A673 (cell line): ENCODE results near the gene PDE10A. TPM values are rescaled to one million over a fixed set of nuclear protein-coding genes. Genes with fewer than 3 reads are reported as not detected.

Source experiments
- BruUV-seq: library from RNA; stranded (reverse); fragments of 400-500 nt; replicated peaks from 2 replicates; lab custom pipeline; 2021; lab: Mats Ljungman, UMichigan
- CTCF ChIA-PET: fragments of 300-600 bp; sonication (Branson Sonifier 250); formaldehyde crosslinking; loops from one replicate; lab custom pipeline; 2022; ENCODE audit warnings: antibody characterized with exemption; lab: Charles Lee
- POLR2A ChIA-PET: fragments of 300-600 bp; sonication (Branson Sonifier 250); formaldehyde crosslinking; loops from one replicate; lab custom pipeline; 2022; ENCODE audit warnings: antibody characterized with exemption; ENCODE audit not compliant: low non-redundant PET; lab: Charles Lee
- DNase-seq: peaks from one replicate; pipeline ENCODE4 v3.0.0-alpha.2; 2015; ENCODE audit warnings: low spot score
- H3K27ac ChIP-seq: fragments of 200-600 bp; sonication (generic); 2 replicates; pipeline ENCODE4 v1.5.1; 2016; ENCODE audit warnings: mixed run types, low read depth, mild to moderate bottlenecking, mixed read lengths, antibody characterized with exemption, low read length; ENCODE audit not compliant: poor library complexity, severe bottlenecking
- H3K27me3 ChIP-seq: fragments of 200-600 bp; sonication (generic); replicated peaks from 2 replicates; pipeline ENCODE4 v1.6.1; 2017; ENCODE audit warnings: mixed run types, low read depth, mild to moderate bottlenecking, mixed read lengths, antibody characterized with exemption, low read length; ENCODE audit not compliant: insufficient read depth, poor library complexity
- H3K36me3 ChIP-seq: fragments of 200-600 bp; sonication (generic); 2 replicates; pipeline ENCODE4 v1.6.1; 2016; ENCODE audit warnings: mixed run types, mild to moderate bottlenecking, mixed read lengths, antibody characterized with exemption, low read length; ENCODE audit not compliant: insufficient read depth, poor library complexity, severe bottlenecking
- H3K4me1 ChIP-seq: fragments of 200-600 bp; sonication (generic); 2 replicates; pipeline ENCODE4 v1.6.1; 2017; ENCODE audit warnings: mixed run types, mild to moderate bottlenecking, mixed read lengths, antibody characterized with exemption, low read length; ENCODE audit not compliant: insufficient read depth, poor library complexity, severe bottlenecking
- H3K4me3 ChIP-seq: fragments of 200-600 bp; sonication (generic); 2 replicates; pipeline ENCODE4 v1.5.1; 2016; ENCODE audit warnings: low read depth, mixed run types, mild to moderate bottlenecking, mixed read lengths, low read length; ENCODE audit not compliant: poor library complexity, severe bottlenecking
- H3K9me3 ChIP-seq: fragments of 200-600 bp; sonication (generic); 2 replicates; pipeline ENCODE4 v1.6.1; 2016; ENCODE audit warnings: mixed run types, low read depth, mild to moderate bottlenecking, mixed read lengths, antibody characterized with exemption, low read length; ENCODE audit not compliant: poor library complexity, severe bottlenecking
- EZH2 ChIP-seq: fragments of 200-600 bp; sonication (generic); IDR thresholded peaks from 2 replicates; pipeline ENCODE4 v1.6.1; 2017; ENCODE audit warnings: borderline replicate concordance, low read depth, mild to moderate bottlenecking, mixed read lengths, antibody characterized with exemption, low read length; ENCODE audit not compliant: poor library complexity, severe bottlenecking
- intact Hi-C: fragments of 100-400 bp; cut with micrococcal nuclease; formaldehyde crosslinking; loops from one replicate; pipeline ENCODE4 v1.10.0; 2022; ENCODE audit not compliant: unreplicated experiment
- total RNA-seq: library from RNA; stranded (reverse); gene quantifications from 2 replicates; pipeline ENCODE4 v1.2.3, GENCODE V29; 2021
- TF ChIP-seq, protein P1 (sequence below): fragments of 300-800, 200-600 bp; sonication (generic); conservative IDR thresholded peaks from 2 replicates; pipeline ENCODE4 v1.5.1; 2017; ENCODE audit warnings: low read depth, mild to moderate bottlenecking, antibody characterized with exemption, low read length, moderate library complexity, mixed read lengths

Gene PDE10A
- total RNA-seq, 1 experiment from 2014 or later: 2.3 TPM

DNA sequence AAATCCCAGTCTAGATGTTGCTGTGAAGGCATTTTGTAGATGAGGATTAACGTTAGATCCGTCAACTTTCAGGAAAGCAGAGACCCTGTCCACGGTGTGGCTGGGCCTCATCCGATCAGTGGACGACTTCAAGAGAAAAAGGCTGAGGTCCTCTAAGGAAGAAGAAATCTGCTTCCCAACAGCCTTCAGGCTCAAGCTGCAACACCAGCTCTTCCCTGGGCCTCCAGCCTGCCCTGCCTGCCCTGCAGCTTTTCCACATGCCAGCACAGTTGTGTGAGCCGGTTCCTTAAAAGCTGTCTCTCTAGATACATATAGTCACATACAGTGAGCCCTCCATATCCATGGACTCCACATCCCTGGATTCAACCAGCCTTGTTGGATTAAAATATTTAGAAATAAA lies 14.1 kb upstream of the PDE10A start:
- H3K36me3 ChIP-seq: no peaks in the 10 kb centered on the region
- H3K27ac ChIP-seq: no peak overlapping the region
- no peaks in the 10 kb centered on the region for H3K9me3 ChIP-seq
- no TSS peak for BruUV-seq
- peaks cover 20% of the 10 kb centered on the region for H3K27me3 ChIP-seq
- intact Hi-C loops: no loop called here
- DNase-seq: no peak
- no peak overlapping the region for H3K4me3 ChIP-seq
- POLR2A ChIA-PET: no interaction called here
- no peaks in the 10 kb centered on the region for H3K4me1 ChIP-seq
- TF ChIP-seq, protein P1, sequence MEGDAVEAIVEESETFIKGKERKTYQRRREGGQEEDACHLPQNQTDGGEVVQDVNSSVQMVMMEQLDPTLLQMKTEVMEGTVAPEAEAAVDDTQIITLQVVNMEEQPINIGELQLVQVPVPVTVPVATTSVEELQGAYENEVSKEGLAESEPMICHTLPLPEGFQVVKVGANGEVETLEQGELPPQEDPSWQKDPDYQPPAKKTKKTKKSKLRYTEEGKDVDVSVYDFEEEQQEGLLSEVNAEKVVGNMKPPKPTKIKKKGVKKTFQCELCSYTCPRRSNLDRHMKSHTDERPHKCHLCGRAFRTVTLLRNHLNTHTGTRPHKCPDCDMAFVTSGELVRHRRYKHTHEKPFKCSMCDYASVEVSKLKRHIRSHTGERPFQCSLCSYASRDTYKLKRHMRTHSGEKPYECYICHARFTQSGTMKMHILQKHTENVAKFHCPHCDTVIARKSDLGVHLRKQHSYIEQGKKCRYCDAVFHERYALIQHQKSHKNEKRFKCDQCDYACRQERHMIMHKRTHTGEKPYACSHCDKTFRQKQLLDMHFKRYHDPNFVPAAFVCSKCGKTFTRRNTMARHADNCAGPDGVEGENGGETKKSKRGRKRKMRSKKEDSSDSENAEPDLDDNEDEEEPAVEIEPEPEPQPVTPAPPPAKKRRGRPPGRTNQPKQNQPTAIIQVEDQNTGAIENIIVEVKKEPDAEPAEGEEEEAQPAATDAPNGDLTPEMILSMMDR: no peak
- TF ChIP-seq EZH2: no peak
- CTCF ChIA-PET: no interaction called here

DNA sequence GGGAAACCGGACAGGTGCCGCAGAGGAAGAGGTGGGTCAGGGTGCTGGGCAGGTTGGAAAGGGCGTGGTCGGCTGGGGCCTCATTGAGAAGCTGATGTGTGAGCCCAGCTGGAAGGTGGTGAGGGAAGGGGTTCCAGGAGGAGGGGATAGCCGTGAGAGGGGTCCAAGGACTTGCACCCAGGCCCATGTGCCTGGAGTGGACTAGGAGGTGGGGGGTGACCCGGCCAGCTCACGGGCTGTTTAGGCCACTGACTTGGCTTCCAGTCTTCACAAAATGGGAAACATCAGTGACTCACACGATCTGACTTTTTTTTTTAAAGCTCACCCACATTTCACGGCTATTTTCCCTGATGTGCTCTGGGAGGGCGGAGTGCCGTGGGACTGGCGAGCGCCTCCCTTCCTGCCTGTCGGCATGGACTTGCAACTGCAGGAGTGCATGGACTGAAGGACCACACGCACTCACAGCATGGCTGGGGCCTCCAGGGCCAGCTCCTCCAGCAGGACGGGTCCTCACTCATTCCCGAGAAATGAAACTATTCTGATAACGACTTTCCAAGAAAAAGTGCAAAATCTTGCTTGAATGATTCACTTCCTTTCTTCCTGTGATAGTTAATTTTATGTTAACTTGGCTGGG lies 13.5 kb upstream of the PDE10A start:
- no TSS peak for BruUV-seq
- H3K27me3 ChIP-seq: peaks cover 22% of the 10 kb centered on the region
- no peak for TF ChIP-seq EZH2
- TF ChIP-seq, protein P1: no peak
- no peak overlapping the region for H3K27ac ChIP-seq
- H3K4me1 ChIP-seq: no peaks in the 10 kb centered on the region
- H3K36me3 ChIP-seq: no peaks in the 10 kb centered on the region
- no peak overlapping the region for H3K4me3 ChIP-seq
- ChIA-PET POLR2A (no interaction called here), CTCF (interaction anchor here (0.6 kb wide), 1 partner anchor 17 kb away, joined by 4 read pairs; no protein-coding TSS in a partner anchor)
- H3K9me3 ChIP-seq: no peaks in the 10 kb centered on the region
- intact Hi-C loops: no loop called here
- DNase-seq: no peak

DNA sequence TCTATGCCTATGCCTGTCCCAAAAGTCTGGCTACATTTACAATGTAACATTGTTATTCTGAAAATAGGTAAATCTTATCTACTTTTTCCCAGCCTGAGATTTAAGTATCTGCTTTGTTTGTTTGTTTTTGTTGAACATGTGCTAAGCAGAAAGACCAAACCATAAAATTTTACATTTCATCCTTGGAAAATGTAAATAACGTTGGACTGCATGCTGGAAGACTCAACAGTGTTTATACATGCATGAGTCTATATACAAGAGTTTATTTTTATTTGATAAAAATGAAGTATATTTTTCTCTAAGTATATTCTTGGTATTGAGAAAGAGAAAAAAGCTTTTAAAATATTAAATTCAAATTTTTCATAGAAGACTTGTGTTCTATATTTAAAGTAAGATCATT lies 12.1 kb upstream of the PDE10A start:
- no TSS peak for BruUV-seq
- POLR2A ChIA-PET: no interaction called here

More for the DNA sequence above, 12.1 kb upstream of the PDE10A start:
- H3K4me1 ChIP-seq: no peaks in the 10 kb centered on the region
- CTCF ChIA-PET: no interaction called here
- DNase-seq: no peak
- no peaks in the 10 kb centered on the region for H3K9me3 ChIP-seq
- no peak overlapping the region for H3K4me3 ChIP-seq
- TF ChIP-seq, protein P1: no peak
- TF ChIP-seq EZH2: no peak
- no peaks in the 10 kb centered on the region for H3K36me3 ChIP-seq
- intact Hi-C loops: no loop called here
- peaks cover 36% of the 10 kb centered on the region for H3K27me3 ChIP-seq
- H3K27ac ChIP-seq: no peak overlapping the region
